Stimulated activated CD4-positive, alpha-beta T cell treated with anti-CD3 and anti-CD28 coated beads, Interleukin-2, amount 100 ng/mL, for 48 hours (primary cell): Measurements from ENCODE around the gene VENTX.

Source experiments
- DNase-seq, 2 donors: peaks; one replicate each; pipeline ENCODE4 v3.0.0-alpha.2; 2020

Gene VENTX

GRCh38 chr10:133202778-133203651, 34.6 kb upstream of the VENTX start:
- no peak for DNase-seq

GRCh38 chr10:133203652-133204195, 33.9 kb upstream of the VENTX start:
- DNase-seq: no peak

GRCh38 chr10:133204226-133205015, 33.2 kb upstream of the VENTX start:
- no peak for DNase-seq

GRCh38 chr10:133205146-133205545, 32.5 kb upstream of the VENTX start:
- no peak for DNase-seq

- no peak for DNase-seq
These were observed 31.2 kb upstream of the VENTX start for GRCh38 chr10:133206356-133207040.

- no peak for DNase-seq
These were observed 30.5 kb upstream of the VENTX start for GRCh38 chr10:133207041-133207600.

GRCh38 chr10:133207627-133208026, 30.0 kb upstream of the VENTX start:
- DNase-seq: no peak

GRCh38 chr10:133208466-133208865, 29.2 kb upstream of the VENTX start:
- no peak for DNase-seq

- DNase-seq: no peak
These were observed 28.5 kb upstream of the VENTX start for GRCh38 chr10:133209117-133209516.

- no peak for DNase-seq
These were observed 28.0 kb upstream of the VENTX start for GRCh38 chr10:133209641-133210040.

- no peak for DNase-seq
These were observed 27.1 kb upstream of the VENTX start for GRCh38 chr10:133210398-133211140.

GRCh38 chr10:133211141-133211830, 26.4 kb upstream of the VENTX start:
- no peak for DNase-seq

GRCh38 chr10:133211959-133212852, 25.4 kb upstream of the VENTX start:
- DNase-seq: no peak

GRCh38 chr10:133212853-133213494, 24.7 kb upstream of the VENTX start:
- no peak for DNase-seq

GRCh38 chr10:133213641-133214467, 23.8 kb upstream of the VENTX start:
- DNase-seq: no peak

- DNase-seq: no peak
These were observed 22.9 kb upstream of the VENTX start for GRCh38 chr10:133214468-133215410.

GRCh38 chr10:133215586-133215985, 22.1 kb upstream of the VENTX start:
- DNase-seq: no peak

GRCh38 chr10:133216776-133217175, 20.9 kb upstream of the VENTX start:
- no peak for DNase-seq
